ENCODE results near the gene NEK6.

NEK6 gene

DNA sequence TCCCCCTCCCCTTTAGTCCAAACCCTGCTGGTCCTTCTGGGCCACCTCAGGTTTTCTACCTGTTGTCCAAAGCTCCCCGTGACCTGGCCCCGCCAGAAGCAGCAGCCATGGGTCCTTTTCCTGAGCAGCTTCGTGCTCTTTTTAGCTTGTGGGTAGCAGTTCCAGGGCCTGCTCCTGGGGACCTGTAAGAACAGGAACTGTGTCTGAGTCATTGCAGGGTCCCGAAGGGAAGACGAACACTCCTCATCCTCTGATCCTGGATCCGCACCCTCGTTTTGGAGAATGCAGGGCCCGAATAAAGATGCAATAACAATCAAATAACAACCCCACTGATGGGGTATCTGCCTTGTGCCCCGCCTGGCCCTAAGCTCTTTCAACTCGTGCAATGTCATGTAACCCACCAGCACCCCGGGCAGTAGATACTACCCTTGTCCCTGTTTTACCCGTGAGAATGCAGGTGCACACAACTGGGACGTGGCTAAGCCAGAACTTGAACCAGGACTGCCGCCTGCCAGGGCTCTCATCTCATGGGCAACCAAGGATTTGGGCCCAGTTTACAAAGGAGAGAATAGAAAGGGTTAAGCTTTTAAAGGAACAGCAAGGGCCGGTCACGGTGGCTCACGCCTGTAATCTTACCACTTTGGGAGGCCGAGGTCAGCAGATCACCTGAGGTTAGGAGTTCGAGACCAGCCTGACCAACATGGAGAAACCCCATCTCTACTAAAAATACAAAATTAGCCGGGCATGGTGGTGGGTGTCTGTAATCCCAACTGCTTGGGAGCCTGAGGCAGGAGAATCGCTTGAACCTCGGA is 33.2 kb downstream of the NEK6 start:
- H3K27ac ChIP-seq = no peak overlapping the region
- TF ChIP-seq ZFX (IDR thresholded peaks at IDR 0.05) = no peak
- no peak for TF ChIP-seq CTCF (conservative IDR thresholded peaks at IDR 0.05)

DNA sequence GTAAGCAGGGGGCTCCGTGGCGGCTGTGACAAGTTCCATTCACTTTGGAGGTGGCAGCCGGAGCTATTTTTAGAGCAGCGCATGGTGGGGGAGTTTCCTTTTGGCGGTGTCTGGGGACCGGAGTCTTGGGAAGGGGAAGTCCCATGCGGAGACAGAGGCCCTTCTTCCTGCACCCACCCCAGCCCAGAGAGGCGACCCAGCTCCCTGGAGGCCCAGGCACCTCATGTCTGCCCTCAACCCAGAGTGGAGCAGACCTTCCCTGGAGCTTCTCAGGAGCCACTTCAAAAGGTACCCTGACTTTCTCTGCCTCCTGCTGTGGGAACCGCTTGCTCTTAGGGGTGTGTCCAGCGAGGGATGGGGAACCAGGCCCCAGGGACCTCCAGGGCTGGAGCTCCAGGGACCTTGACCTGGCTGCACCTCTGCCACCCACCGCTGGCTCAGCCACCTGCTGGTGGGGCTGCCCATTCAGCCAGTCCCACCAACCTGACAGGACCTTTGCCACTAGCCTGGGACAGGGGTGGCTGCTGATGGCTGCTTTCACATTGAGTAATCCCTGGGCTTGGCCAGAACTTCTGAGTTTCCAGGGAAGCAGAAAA is 34.1 kb downstream of the NEK6 start:
- no peak for TF ChIP-seq ZFX (IDR thresholded peaks at IDR 0.05)
- TF ChIP-seq CTCF (conservative IDR thresholded peaks at IDR 0.05) = no peak
- no peak overlapping the region for H3K27ac ChIP-seq

DNA sequence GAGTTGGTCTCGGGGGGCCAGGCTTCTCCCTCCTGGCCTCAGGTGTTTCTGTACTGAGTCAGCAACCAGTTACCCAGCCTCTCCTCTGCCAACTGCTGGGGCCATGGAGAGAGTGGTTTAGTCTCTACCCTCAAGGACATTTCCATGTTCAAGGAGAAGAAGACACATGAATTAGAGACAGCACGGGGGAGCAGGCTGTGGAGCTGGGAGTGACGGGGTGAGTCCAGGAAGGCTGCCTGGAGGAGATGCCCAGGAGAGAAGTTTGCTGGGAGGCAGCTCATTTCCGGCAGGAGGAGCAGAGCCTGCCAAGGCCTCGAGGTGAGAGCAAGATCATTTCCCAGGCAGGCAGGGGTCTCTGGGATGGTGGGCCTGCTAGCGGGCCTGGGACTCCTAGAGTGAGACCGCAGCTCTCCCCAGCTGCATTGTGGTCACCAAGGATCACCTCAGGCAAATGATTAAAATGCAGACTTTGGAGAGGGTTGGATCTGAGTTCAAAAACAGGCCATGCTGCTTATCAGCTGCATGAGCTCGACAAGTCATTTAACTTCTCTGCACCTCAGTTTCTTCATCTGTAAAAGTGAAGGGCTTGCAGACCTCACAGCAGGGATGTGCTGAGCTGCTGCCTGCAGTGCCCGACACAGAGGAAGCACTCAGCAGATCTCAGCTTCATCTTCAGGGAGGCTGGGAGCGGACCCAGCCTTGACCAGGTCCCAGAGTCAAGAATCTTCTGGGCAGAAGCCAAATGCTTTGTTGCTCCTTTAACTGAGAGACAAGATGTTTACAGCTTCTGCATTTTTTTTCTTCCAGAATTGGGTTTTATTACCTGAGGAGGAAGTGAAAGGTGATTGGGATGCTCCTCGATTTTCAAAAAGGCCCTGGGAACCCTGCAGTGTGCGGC is 35.2 kb downstream of the NEK6 start:
- H3K27ac ChIP-seq = no peak overlapping the region
- no peak for TF ChIP-seq CTCF (conservative IDR thresholded peaks at IDR 0.05)
- no peak for TF ChIP-seq ZFX (IDR thresholded peaks at IDR 0.05)

DNA sequence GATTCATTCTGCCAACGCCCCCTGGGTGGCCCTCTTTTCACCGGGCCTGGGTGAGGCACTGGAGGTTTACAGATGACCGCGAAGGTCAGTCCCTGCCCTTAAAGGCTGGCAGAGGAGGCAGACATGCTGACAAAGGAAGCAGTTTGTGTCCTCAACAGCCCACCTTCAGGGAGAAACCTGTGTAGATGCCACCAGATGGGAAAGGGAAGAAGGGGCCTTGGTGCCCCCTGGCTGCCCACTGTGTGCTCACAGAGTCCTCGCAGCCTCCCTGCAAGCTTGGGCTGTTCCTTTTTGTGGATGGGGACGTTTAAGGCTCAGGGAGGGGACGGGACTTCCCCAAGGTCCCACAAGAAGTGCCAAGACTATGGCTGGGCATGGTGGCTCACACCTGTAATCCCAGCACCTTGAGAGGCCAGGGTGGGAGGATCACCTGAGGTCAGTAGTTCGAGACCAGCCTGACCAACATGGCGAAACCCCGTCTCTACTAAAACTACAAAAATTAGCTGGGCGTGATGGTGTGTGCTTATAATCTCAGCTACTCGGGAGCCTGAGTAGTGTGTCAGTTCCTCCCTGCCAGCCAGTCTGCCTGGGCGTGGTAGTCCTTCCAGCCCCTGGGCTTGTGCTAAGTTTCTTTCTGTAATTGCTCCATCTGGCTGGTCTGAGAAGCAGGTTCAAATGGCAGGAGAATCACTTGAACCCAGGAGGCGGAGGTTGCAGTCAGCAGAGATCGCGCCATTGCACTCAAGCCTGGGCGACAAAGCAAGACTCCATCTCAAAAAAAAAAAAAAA is 36.2 kb downstream of the NEK6 start:
- H3K27ac ChIP-seq = no peak overlapping the region
- TF ChIP-seq CTCF (conservative IDR thresholded peaks at IDR 0.05) (no peak), ZFX (IDR thresholded peaks at IDR 0.05) (no peak)

DNA sequence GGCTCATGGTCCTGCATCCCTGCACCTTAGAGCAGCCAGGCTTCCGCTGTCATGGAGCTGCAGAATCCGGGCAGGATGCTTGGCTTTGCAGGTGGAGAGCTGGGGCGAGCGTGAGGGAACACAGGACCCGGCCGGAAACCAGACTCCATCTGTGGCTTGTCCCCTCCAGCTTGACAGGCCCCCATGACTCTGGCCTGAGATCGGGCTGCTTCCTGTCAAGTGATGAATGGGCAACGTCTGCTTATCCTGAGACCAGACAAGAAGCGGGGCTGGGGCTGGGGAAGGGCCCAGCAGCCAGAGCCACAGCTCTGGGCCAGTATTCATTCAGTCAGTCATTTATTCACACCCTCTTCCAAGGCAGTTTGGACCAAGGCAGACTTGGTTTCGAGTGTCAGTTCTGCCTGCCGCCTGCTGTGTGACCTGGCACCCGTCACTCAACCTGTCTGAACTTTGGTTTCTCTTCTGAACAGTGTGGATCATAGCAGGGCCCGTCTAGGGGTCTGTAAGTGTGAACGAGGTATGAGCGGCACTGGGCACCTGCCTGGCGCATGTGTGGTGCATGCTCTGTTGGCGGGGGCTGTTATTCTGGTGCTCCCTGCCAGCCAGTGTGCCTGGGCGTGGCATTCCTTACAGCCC is 37.5 kb downstream of the NEK6 start:
- H3K27ac ChIP-seq = no peak overlapping the region
- TF ChIP-seq ZFX (IDR thresholded peaks at IDR 0.05) (no peak), CTCF (conservative IDR thresholded peaks at IDR 0.05) (no peak)

GRCh38 chr9:124296094-124296493 is 38.3 kb downstream of the NEK6 start:
- no peak overlapping the region for H3K27ac ChIP-seq
- TF ChIP-seq ZFX (IDR thresholded peaks at IDR 0.05) (no peak), CTCF (conservative IDR thresholded peaks at IDR 0.05) (no peak)

All from C4-2B (cell line).